CD4-positive, CD25-positive, alpha-beta regulatory T cell (primary cell): ENCODE results near the gene PITPNB. TPM values are rescaled to one million over a fixed set of nuclear protein-coding genes. Genes with fewer than 3 reads are reported as not detected.
A peak's percentile ranks its signal among the peaks of the same experiment; 100 is the strongest.

Experiments
- ATAC-seq, 2 donors: fragments of 150-1000 bp; cut with Tn5 transposase; one replicate each; pipeline ENCODE4 v1.10.0; 2021; ENCODE audit warnings: low read depth in 2 of 2, moderate number of reproducible peaks in 2 of 2, moderate library complexity in 1 of 2
- DNase-seq, 3 donors: peaks; one replicate each; pipeline versions ENCODE4 v3.0.0 to v3.0.0-alpha.2; 2012 to 2022; ENCODE audit warnings: mixed read lengths in 1 of 3
- H3K27ac ChIP-seq: one replicate; pipeline ENCODE4 v1.7.0; 2013; ENCODE audit warnings: mild to moderate bottlenecking, low read length; ENCODE audit not compliant: insufficient read depth, poor library complexity, severe bottlenecking
- H3K27me3 ChIP-seq: one replicate; pipeline ENCODE4 v1.7.0; 2013; ENCODE audit warnings: low read length; ENCODE audit not compliant: control insufficient read depth, insufficient read depth
- H3K36me3 ChIP-seq: one replicate; pipeline ENCODE4 v1.7.0; 2013; ENCODE audit warnings: mild to moderate bottlenecking, low read length, moderate library complexity; ENCODE audit not compliant: control insufficient read depth, insufficient read depth
- H3K4me1 ChIP-seq: 2 replicates; pipeline ENCODE4 v1.7.0; 2013; ENCODE audit warnings: mild to moderate bottlenecking, low read length; ENCODE audit not compliant: insufficient read depth, control insufficient read depth, poor library complexity, severe bottlenecking
- H3K4me3 ChIP-seq: one replicate; pipeline ENCODE4 v1.7.0; 2013; ENCODE audit warnings: low read depth, mild to moderate bottlenecking, low read length, moderate library complexity
- H3K9me3 ChIP-seq, 2 experiments: 1 replicate in 1 of 2; 2 replicates in 1 of 2; pipeline ENCODE4 v1.7.0; 2013; ENCODE audit warnings: low read length in 2 of 2, mild to moderate bottlenecking in 1 of 2, moderate library complexity in 1 of 2; ENCODE audit not compliant: control insufficient read depth in 2 of 2
- H3K27ac Mint-ChIP-seq, 3 donors: one replicate each; pipeline ENCODE4 v1.8.0; 2020 to 2022; ENCODE audit warnings: mild to moderate bottlenecking in 3 of 3, mixed read lengths in 3 of 3, moderate library complexity in 2 of 3
- H3K27me3 Mint-ChIP-seq: one replicate; pipeline ENCODE4 v1.8.0; 2022; ENCODE audit warnings: mild to moderate bottlenecking, mixed read lengths
- H3K36me3 Mint-ChIP-seq: one replicate; pipeline ENCODE4 v1.8.0; 2020; ENCODE audit warnings: mixed read lengths
- H3K4me1 Mint-ChIP-seq, 4 donors: one replicate each; pipeline ENCODE4 v1.8.0; 2020 to 2022; ENCODE audit warnings: mixed read lengths in 4 of 4, mild to moderate bottlenecking in 1 of 4
- H3K4me3 Mint-ChIP-seq, 4 donors: one replicate each; pipeline ENCODE4 v1.8.0; 2020 to 2022; ENCODE audit warnings: mild to moderate bottlenecking in 4 of 4, mixed read lengths in 4 of 4, moderate library complexity in 3 of 4
- H3K9me3 Mint-ChIP-seq, 7 donors: one replicate each; pipeline ENCODE4 v1.8.0; 2020 to 2022; ENCODE audit warnings: mixed read lengths in 7 of 7, mild to moderate bottlenecking in 3 of 7, moderate library complexity in 2 of 7
- polyA plus RNA-seq, 4 donors: library from polyadenylated mRNA; unstranded; fragments of 300-500 nt; fragmentation: Illumina TruSeq; gene quantifications; one replicate each; pipeline ENCODE4 v1.2.3, GENCODE V29; 2021
- total RNA-seq: library from RNA; stranded (reverse); gene quantifications from one replicate; pipeline ENCODE4 v1.2.3, GENCODE V29; 2022

Gene PITPNB
- total and polyA plus RNA-seq, 5 donors from 2014 or later: 59.3 to 69.3 (median 64.7) TPM

DNA sequence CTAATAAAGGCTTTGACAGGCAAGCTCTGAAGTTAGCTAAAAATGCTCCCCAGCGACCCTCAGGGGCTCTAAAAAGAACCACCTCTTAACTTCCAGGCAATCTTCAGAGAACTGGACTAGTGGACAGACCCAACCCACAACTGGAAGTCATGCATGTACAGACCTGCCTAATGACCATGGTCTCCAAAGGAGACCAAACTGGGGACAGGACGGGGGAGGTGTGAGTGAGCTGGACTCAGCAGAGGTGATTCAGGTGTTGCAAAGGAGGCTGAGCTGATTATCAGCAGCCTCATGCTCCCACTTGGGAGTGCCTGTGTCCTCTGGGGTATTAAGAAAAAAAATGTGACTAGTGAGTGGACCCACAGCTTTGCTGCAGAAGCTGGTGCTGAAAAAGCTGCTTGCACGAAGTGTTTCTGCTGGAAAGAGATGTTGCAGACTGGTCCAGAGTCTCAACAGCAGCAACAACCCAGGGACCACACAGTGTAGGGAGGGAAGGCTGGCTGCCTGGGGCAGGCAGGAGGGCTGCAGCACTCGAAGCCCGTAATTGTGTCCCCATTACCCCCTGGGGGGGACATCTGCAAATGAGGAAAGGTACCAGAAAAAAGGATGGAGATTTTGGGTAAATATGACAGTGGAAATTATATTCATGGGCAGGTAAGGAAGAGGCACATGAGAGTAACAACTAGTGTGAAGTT, 35.3 kb downstream of the PITPNB start:
- no peak overlapping the region for H3K4me3 ChIP-seq
- Mint-ChIP-seq H3K9me3 (no peaks in the 10 kb centered on the region), H3K36me3 (peaks cover 14% of the 10 kb centered on the region)

DNA sequence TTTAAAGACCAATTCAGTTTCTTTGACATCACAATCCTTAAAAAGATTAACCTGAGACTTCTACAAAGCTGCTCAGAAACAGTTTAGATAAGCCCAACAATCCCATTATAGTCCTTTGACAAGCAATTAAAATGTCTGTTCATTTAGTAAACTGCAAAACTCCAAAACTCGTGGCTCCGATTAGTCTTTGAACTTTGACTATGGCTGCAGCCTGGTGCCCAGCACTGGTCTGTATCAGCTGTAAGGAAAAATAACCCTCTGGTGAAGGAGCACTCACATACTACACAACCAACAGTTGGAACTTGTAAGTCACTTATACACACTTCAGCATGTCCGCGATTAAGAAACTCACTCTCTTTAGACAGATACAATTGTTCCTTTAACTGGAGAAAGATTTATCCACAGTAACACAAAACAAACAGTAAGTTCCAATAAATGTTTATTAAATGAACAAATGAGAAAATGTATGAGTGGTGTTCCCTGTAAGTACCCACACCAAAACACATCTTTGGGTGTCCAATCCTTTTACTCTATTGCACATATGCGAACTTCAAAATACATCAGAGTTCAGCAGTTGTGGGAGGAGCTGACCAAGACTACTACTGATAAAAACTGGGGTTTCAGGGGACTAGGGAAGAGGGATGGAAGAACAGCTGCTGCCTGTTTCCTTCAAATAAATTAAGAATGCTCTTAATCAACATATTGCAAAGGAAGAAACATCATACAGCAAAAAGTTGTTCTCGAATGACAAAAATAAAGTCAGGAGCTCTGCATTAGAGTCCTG, 36.4 kb downstream of the PITPNB start:
- H3K4me3 ChIP-seq: no peak overlapping the region
- H3K4me1 Mint-ChIP-seq: peaks cover 24 to 39% (median 30%) of the 10 kb centered on the region in 4 donors
- no peaks in the 10 kb centered on the region for H3K9me3 ChIP-seq
- peaks cover 9% of the 10 kb centered on the region for H3K36me3 Mint-ChIP-seq
- no peak overlapping the region for H3K27ac ChIP-seq
- peaks cover under 1% of the 10 kb centered on the region for H3K4me1 ChIP-seq
- peak overlapping the region in 1 of 3 donors; percentile 52 for H3K27ac Mint-ChIP-seq
- DNase-seq (no peak), ATAC-seq (no peak)
- no peak overlapping the region for H3K4me3 Mint-ChIP-seq
- no peaks in the 10 kb centered on the region for H3K9me3 Mint-ChIP-seq
- no peaks in the 10 kb centered on the region for H3K27me3 ChIP-seq
- H3K27me3 Mint-ChIP-seq: no peaks in the 10 kb centered on the region
- H3K36me3 ChIP-seq: peaks cover 8% of the 10 kb centered on the region

More for the DNA sequence above, 35.3 kb downstream of the PITPNB start:
- ATAC-seq (no peak), DNase-seq (no peak)
- H3K4me1 Mint-ChIP-seq: peaks cover 17 to 35% (median 27%) of the 10 kb centered on the region in 4 donors
- peaks cover 18% of the 10 kb centered on the region for H3K36me3 ChIP-seq
- H3K27ac ChIP-seq: no peak overlapping the region
- no peak overlapping the region for H3K4me3 Mint-ChIP-seq
- peak overlapping the region in 1 of 3 donors; percentile 63 for H3K27ac Mint-ChIP-seq
- no peaks in the 10 kb centered on the region for H3K9me3 ChIP-seq
- H3K4me1 ChIP-seq: no peaks in the 10 kb centered on the region
- H3K27me3 ChIP-seq: no peaks in the 10 kb centered on the region
- H3K27me3 Mint-ChIP-seq: no peaks in the 10 kb centered on the region

DNA sequence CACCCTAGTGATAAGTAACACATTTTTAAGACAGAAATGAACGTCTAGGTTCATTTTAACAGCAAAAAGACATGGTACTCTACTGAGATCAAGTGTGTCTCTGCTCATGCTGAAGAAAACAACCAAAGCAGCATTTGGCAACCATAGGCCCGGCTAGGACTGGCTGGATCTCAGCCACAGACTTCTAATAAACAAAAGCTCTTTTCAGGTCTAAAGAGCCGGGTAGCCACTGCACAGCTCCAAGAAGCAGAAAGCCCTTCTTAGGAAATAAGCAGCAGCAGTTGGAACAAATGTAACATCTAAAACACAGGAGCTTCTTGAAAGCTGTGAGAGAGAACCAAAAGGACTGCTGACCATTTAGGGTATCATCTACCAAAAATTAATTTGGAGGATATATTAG, 37.6 kb downstream of the PITPNB start:
- Mint-ChIP-seq H3K9me3 (no peaks in the 10 kb centered on the region), H3K4me1 (peaks cover 20 to 45% (median 33%) of the 10 kb centered on the region in 4 donors), H3K27ac (no peak overlapping the region), H3K4me3 (no peak overlapping the region), H3K27me3 (no peaks in the 10 kb centered on the region), H3K36me3 (peaks cover 9% of the 10 kb centered on the region)
- H3K27ac ChIP-seq: no peak overlapping the region
- no peaks in the 10 kb centered on the region for H3K9me3 ChIP-seq
- no peak for DNase-seq
- H3K4me1 ChIP-seq: peaks cover 7% of the 10 kb centered on the region
- H3K36me3 ChIP-seq: peaks cover 8% of the 10 kb centered on the region
- H3K4me3 ChIP-seq: no peak overlapping the region
- ATAC-seq: no peak
- H3K27me3 ChIP-seq: no peaks in the 10 kb centered on the region

DNA sequence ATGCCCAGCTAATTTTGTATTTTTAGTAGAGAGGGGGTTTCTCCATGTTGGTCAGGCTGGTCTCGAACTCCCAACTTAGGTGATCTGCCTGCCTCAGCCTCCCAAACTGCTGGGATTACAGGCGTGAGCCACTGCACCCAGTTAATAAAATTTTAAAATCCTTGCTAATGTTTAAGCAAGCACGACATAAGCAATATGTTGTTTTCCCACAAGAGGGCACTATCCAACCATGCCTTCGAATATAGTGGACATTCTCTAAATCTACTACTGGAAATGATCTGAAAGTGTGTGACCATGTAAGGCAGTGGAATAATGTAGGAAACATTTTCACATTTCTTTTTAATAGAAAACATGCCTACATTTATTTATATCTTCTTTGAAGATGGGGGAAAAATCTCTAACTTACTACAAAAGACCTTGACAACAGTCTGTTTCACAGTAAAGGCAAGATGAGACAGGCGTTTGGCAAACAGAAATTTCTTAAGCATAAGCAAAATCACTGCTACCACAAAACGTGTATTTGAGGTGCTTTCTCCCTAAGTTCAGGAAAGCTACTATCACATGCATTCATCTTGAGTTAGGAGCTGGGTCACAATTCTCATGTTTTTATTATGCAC, 38.2 kb downstream of the PITPNB start:
- Mint-ChIP-seq H3K27me3 (no peaks in the 10 kb centered on the region), H3K4me3 (no peak overlapping the region), H3K4me1 (peaks cover 23 to 45% (median 36%) of the 10 kb centered on the region in 4 donors), H3K9me3 (no peaks in the 10 kb centered on the region), H3K27ac (peak overlapping the region; percentile 7 to 62 (median 22)), H3K36me3 (peaks cover 9% of the 10 kb centered on the region)
- H3K27me3 ChIP-seq: no peaks in the 10 kb centered on the region
- DNase-seq (peak in 2 of 3 donors; percentile 44 to 70), ATAC-seq (peak in 1 of 2 donors; percentile 50)
- no peaks in the 10 kb centered on the region for H3K9me3 ChIP-seq
- H3K36me3 ChIP-seq: peaks cover 8% of the 10 kb centered on the region
- no peak overlapping the region for H3K27ac ChIP-seq
- H3K4me1 ChIP-seq: peaks cover 12% of the 10 kb centered on the region
- no peak overlapping the region for H3K4me3 ChIP-seq

DNA sequence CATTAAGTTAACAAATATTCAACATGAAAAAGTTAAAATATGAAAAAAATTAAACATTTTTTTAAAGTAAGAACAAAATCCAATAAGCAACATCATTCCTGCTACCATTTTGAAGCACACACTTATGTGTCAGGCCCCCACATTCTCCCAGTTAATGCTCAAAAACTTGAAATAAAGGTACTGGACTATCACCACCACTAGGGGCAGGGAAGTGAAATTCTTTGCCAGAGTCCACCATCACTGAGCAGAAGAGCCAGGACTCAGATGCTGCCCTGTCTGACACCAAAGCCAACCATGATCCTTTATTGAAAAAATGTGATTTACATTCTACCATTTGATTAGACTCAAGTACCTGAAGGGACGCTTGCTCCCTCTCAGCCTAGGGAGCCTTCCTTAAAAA, 39.1 kb downstream of the PITPNB start:
- Mint-ChIP-seq H3K9me3 (no peaks in the 10 kb centered on the region), H3K27me3 (no peaks in the 10 kb centered on the region), H3K27ac (no peak overlapping the region), H3K4me1 (peaks cover 28 to 52% (median 43%) of the 10 kb centered on the region in 4 donors), H3K36me3 (peaks cover 9% of the 10 kb centered on the region), H3K4me3 (peak overlapping the region in 1 of 4 donors; percentile 21)
- Histone ChIP-seq H3K4me3 (no peak overlapping the region), H3K9me3 (no peaks in the 10 kb centered on the region), H3K36me3 (peaks cover 5% of the 10 kb centered on the region), H3K4me1 (peaks cover 12% of the 10 kb centered on the region), H3K27me3 (no peaks in the 10 kb centered on the region), H3K27ac (no peak overlapping the region)
- ATAC-seq (no peak), DNase-seq (peak in 1 of 3 donors; percentile 41)

DNA sequence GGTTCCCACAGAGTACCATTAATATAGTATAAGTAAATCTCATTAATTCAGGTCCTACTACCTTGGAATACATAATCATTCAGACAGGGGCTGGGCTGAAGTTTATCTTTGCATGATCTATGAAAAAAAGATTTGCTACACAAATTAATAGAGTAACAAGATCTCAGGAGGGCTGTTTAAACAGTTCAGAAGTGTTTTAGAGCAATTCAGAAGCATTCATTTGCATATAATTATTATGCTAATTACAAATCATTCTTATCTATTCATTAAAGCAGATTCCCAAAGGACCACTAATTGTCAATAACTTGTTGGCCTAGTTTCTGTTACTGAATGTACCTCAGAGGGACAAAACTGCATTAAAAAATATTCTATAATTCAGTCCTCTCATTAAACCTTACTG, 40.5 kb downstream of the PITPNB start:
- no peaks in the 10 kb centered on the region for H3K27me3 Mint-ChIP-seq
- peaks cover 8% of the 10 kb centered on the region for H3K36me3 Mint-ChIP-seq
- H3K9me3 Mint-ChIP-seq: no peaks in the 10 kb centered on the region

DNA sequence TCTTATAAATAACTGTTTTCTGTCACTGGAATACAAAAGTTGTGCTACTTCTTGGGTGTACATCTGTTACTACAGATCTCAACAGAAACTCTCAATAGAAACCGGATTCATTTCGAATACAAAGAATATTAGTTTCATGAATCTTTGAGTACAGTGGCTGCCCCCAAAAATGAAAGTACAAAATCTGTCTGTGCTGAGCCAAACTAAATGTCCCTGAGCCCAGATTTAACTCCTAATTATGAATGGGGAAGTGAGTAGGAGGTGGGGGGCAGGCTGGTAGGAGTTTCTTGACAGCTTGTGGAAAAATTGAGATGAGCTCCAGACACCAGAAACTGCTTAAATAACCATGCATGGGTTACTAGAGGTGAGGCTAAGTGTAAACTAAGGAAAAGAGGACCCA, 41.6 kb downstream of the PITPNB start:
- Histone ChIP-seq H3K27ac (no peak overlapping the region), H3K9me3 (no peaks in the 10 kb centered on the region), H3K36me3 (peaks cover 11% of the 10 kb centered on the region), H3K4me3 (no peak overlapping the region), H3K27me3 (no peaks in the 10 kb centered on the region), H3K4me1 (peaks cover 12% of the 10 kb centered on the region)
- peaks cover 9% of the 10 kb centered on the region for H3K36me3 Mint-ChIP-seq
- DNase-seq: no peak
- no peaks in the 10 kb centered on the region for H3K27me3 Mint-ChIP-seq
- no peak overlapping the region for H3K4me3 Mint-ChIP-seq
- no peaks in the 10 kb centered on the region for H3K9me3 Mint-ChIP-seq
- no peak overlapping the region for H3K27ac Mint-ChIP-seq
- H3K4me1 Mint-ChIP-seq: peaks cover 35 to 59% (median 46%) of the 10 kb centered on the region in 4 donors
- no peak for ATAC-seq

More for the DNA sequence above, 40.5 kb downstream of the PITPNB start:
- Histone ChIP-seq H3K9me3 (no peaks in the 10 kb centered on the region), H3K27ac (no peak overlapping the region), H3K27me3 (no peaks in the 10 kb centered on the region), H3K4me3 (no peak overlapping the region), H3K4me1 (peaks cover 12% of the 10 kb centered on the region), H3K36me3 (peaks cover 6% of the 10 kb centered on the region)
- ATAC-seq (no peak), DNase-seq (no peak)
- peak overlapping the region in 2 of 3 donors; percentile 36 to 52 for H3K27ac Mint-ChIP-seq
- H3K4me3 Mint-ChIP-seq: no peak overlapping the region
- H3K4me1 Mint-ChIP-seq: peaks cover 35 to 59% (median 46%) of the 10 kb centered on the region in 4 donors
